CD4-positive, CD25-positive, alpha-beta regulatory T cell (primary cell): Measurements from ENCODE around the gene B4GALT1. TPM values are rescaled to one million over a fixed set of nuclear protein-coding genes. Genes with fewer than 3 reads are reported as not detected.

Experiments
- ATAC-seq, 2 donors: fragments of 150-1000 bp; cut with Tn5 transposase; one replicate each; pipeline ENCODE4 v1.10.0; 2021; ENCODE audit warnings: low read depth in 2 of 2, moderate number of reproducible peaks in 2 of 2, moderate library complexity in 1 of 2
- DNase-seq, 3 donors: peaks; one replicate each; pipeline versions ENCODE4 v3.0.0 to v3.0.0-alpha.2; 2012 to 2022; ENCODE audit warnings: mixed read lengths in 1 of 3
- H3K27ac ChIP-seq: one replicate; pipeline ENCODE4 v1.7.0; 2013; ENCODE audit warnings: mild to moderate bottlenecking, low read length; ENCODE audit not compliant: insufficient read depth, poor library complexity, severe bottlenecking
- H3K27me3 ChIP-seq: one replicate; pipeline ENCODE4 v1.7.0; 2013; ENCODE audit warnings: low read length; ENCODE audit not compliant: control insufficient read depth, insufficient read depth
- H3K36me3 ChIP-seq: one replicate; pipeline ENCODE4 v1.7.0; 2013; ENCODE audit warnings: mild to moderate bottlenecking, low read length, moderate library complexity; ENCODE audit not compliant: control insufficient read depth, insufficient read depth
- H3K4me1 ChIP-seq: 2 replicates; pipeline ENCODE4 v1.7.0; 2013; ENCODE audit warnings: mild to moderate bottlenecking, low read length; ENCODE audit not compliant: insufficient read depth, control insufficient read depth, poor library complexity, severe bottlenecking
- H3K4me3 ChIP-seq: one replicate; pipeline ENCODE4 v1.7.0; 2013; ENCODE audit warnings: low read depth, mild to moderate bottlenecking, low read length, moderate library complexity
- H3K9me3 ChIP-seq, 2 experiments: 1 replicate in 1 of 2; 2 replicates in 1 of 2; pipeline ENCODE4 v1.7.0; 2013; ENCODE audit warnings: low read length in 2 of 2, mild to moderate bottlenecking in 1 of 2, moderate library complexity in 1 of 2; ENCODE audit not compliant: control insufficient read depth in 2 of 2
- H3K27ac Mint-ChIP-seq, 3 donors: one replicate each; pipeline ENCODE4 v1.8.0; 2020 to 2022; ENCODE audit warnings: mild to moderate bottlenecking in 3 of 3, mixed read lengths in 3 of 3, moderate library complexity in 2 of 3
- H3K27me3 Mint-ChIP-seq: one replicate; pipeline ENCODE4 v1.8.0; 2022; ENCODE audit warnings: mild to moderate bottlenecking, mixed read lengths
- H3K36me3 Mint-ChIP-seq: one replicate; pipeline ENCODE4 v1.8.0; 2020; ENCODE audit warnings: mixed read lengths
- H3K4me1 Mint-ChIP-seq, 4 donors: one replicate each; pipeline ENCODE4 v1.8.0; 2020 to 2022; ENCODE audit warnings: mixed read lengths in 4 of 4, mild to moderate bottlenecking in 1 of 4
- H3K4me3 Mint-ChIP-seq, 4 donors: one replicate each; pipeline ENCODE4 v1.8.0; 2020 to 2022; ENCODE audit warnings: mild to moderate bottlenecking in 4 of 4, mixed read lengths in 4 of 4, moderate library complexity in 3 of 4
- H3K9me3 Mint-ChIP-seq, 7 donors: one replicate each; pipeline ENCODE4 v1.8.0; 2020 to 2022; ENCODE audit warnings: mixed read lengths in 7 of 7, mild to moderate bottlenecking in 3 of 7, moderate library complexity in 2 of 7
- polyA plus RNA-seq, 4 donors: library from polyadenylated mRNA; unstranded; fragments of 300-500 nt; fragmentation: Illumina TruSeq; gene quantifications; one replicate each; pipeline ENCODE4 v1.2.3, GENCODE V29; 2021
- total RNA-seq: library from RNA; stranded (reverse); gene quantifications from one replicate; pipeline ENCODE4 v1.2.3, GENCODE V29; 2022

Gene B4GALT1
- total and polyA plus RNA-seq, 5 donors from 2014 or later: 18.8 to 87.8 (median 20.8) TPM

DNA sequence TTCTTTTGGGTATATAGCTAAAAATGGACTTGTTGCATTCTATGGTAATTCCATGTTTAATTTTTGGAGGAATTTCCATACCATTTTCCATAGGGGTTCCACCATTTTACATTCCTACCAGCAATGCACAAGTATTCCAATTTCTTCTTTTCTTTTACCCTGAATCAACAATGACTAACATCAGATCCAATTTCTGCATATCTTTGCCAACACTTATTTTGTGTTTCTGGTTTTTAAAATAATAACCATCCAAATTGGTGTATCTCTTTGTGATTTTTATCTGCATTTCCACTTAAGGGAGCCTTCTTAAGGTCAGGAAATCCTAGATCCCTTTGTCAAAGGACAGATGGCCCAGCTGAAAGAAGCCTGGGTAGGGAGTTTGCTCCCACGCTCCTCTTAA lies 61.2 kb downstream of the B4GALT1 start:
- Histone ChIP-seq H3K4me1 (no peaks in the 10 kb centered on the region), H3K36me3 (peaks cover 6% of the 10 kb centered on the region), H3K4me3 (no peak overlapping the region), H3K9me3 (no peaks in the 10 kb centered on the region), H3K27ac (no peak overlapping the region), H3K27me3 (no peaks in the 10 kb centered on the region)
- Mint-ChIP-seq H3K4me1 (peaks cover 0 to 7% (median 4%) of the 10 kb centered on the region in 4 donors), H3K4me3 (no peak overlapping the region), H3K9me3 (no peaks in the 10 kb centered on the region), H3K36me3 (no peaks in the 10 kb centered on the region), H3K27me3 (no peaks in the 10 kb centered on the region), H3K27ac (peak overlapping the region in 1 of 3 donors; percentile 27)
- ATAC-seq: no peak
- DNase-seq: no peak

DNA sequence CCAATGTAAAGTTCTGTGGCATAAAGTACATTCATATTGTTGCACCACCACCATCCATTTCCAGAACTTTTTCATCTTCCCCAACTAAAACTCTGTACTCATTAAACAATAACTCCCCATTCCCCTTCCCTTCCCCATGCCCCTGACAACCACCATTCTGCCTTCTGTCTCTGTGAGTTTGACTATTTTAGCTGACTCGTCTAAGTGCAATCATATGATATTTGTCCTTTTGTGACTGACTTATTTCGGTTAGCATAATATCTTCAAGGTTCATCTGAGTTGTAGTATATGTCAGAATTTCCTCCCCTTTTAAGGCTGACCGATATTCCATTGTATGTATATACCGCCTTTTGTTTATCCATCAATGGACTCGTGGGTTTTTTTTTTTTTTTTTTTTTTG lies 61.6 kb downstream of the B4GALT1 start:
- no peaks in the 10 kb centered on the region for H3K4me1 ChIP-seq
- Mint-ChIP-seq H3K4me1 (peaks cover 0 to 7% (median 3%) of the 10 kb centered on the region in 4 donors), H3K27me3 (no peaks in the 10 kb centered on the region), H3K36me3 (no peaks in the 10 kb centered on the region), H3K4me3 (no peak overlapping the region), H3K27ac (peak overlapping the region in 2 of 3 donors; percentile 21 to 27), H3K9me3 (no peaks in the 10 kb centered on the region)
- no peak for DNase-seq
- H3K4me3 ChIP-seq: no peak overlapping the region
- H3K36me3 ChIP-seq: peaks cover 6% of the 10 kb centered on the region
- no peak for ATAC-seq
- H3K9me3 ChIP-seq: no peaks in the 10 kb centered on the region
- no peak overlapping the region for H3K27ac ChIP-seq
- no peaks in the 10 kb centered on the region for H3K27me3 ChIP-seq

DNA sequence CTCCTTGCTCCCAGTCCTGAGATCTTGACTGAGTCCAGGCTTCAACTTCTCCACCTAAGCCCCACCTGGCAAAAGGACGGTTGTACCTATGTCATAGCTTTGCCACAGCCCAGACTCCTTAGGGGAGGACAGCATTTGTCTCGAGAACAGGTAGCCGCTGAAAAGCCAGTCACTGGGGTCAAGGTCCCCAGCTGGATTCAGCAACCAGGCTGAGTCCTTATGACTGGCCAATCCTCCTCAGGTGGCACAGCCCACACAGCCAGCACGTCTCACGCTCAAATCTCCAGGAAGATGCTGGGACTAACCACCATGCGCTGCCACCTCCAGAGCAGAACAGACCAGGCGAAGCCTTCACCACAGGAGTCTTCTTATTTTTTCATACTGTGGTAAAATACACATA lies 62.7 kb downstream of the B4GALT1 start:
- peaks cover 0 to 7% (median 2%) of the 10 kb centered on the region in 4 donors for H3K4me1 Mint-ChIP-seq
- H3K4me3 Mint-ChIP-seq: no peak overlapping the region

DNA sequence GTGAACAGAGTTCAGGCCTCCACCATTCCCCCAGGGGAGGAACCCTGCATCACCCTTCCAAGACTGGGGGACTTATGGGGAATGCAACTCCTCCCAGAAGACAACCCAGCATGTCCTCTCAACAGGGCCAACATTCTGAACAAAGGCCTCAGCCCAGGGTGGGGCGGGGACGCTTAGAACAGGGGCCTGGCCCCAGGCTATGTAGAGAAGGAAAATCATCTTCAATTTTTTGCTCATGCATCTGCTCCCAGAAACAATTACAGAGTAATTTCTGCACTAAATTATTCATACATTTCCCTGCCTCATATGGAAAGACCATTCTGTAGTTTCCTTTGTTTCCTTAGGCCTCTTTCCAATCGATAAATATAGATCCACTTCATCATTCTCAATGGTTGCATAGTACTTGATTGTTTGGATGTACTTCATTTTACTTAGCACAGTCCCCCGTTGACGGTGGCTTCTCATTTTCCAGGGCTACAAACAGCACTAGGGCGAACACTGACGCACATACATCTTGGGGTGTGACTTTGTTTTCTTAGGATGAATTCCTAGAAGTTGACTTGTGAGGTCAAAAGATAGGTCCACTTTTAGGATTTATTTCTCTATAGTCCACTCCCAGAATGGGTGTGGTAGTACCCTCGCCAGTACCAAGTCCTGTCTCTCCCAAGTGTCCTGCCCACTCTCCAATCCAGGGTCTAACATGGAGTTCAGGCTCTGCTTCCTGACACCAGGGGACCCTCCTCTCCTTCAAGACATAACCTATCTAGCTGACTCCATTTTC lies 63.4 kb downstream of the B4GALT1 start:
- no peak for ATAC-seq
- DNase-seq: no peak
- Mint-ChIP-seq H3K9me3 (no peaks in the 10 kb centered on the region), H3K36me3 (no peaks in the 10 kb centered on the region), H3K27ac (peak overlapping the region in 2 of 3 donors; percentile 33 to 37), H3K4me3 (no peak overlapping the region), H3K4me1 (peaks cover 0 to 4% (median 2%) of the 10 kb centered on the region in 4 donors), H3K27me3 (no peaks in the 10 kb centered on the region)
- Histone ChIP-seq H3K27me3 (no peaks in the 10 kb centered on the region), H3K4me1 (no peaks in the 10 kb centered on the region), H3K36me3 (no peaks in the 10 kb centered on the region), H3K4me3 (no peak overlapping the region), H3K9me3 (no peaks in the 10 kb centered on the region), H3K27ac (no peak overlapping the region)

More for the DNA sequence above, 62.7 kb downstream of the B4GALT1 start:
- Histone ChIP-seq H3K4me1 (no peaks in the 10 kb centered on the region), H3K27me3 (no peaks in the 10 kb centered on the region), H3K27ac (no peak overlapping the region), H3K4me3 (no peak overlapping the region), H3K36me3 (no peaks in the 10 kb centered on the region), H3K9me3 (no peaks in the 10 kb centered on the region)
- DNase-seq (no peak), ATAC-seq (no peak)
- Mint-ChIP-seq H3K27me3 (no peaks in the 10 kb centered on the region), H3K36me3 (no peaks in the 10 kb centered on the region), H3K27ac (peak overlapping the region in 2 of 3 donors; percentile 32 to 37), H3K9me3 (no peaks in the 10 kb centered on the region)

DNA sequence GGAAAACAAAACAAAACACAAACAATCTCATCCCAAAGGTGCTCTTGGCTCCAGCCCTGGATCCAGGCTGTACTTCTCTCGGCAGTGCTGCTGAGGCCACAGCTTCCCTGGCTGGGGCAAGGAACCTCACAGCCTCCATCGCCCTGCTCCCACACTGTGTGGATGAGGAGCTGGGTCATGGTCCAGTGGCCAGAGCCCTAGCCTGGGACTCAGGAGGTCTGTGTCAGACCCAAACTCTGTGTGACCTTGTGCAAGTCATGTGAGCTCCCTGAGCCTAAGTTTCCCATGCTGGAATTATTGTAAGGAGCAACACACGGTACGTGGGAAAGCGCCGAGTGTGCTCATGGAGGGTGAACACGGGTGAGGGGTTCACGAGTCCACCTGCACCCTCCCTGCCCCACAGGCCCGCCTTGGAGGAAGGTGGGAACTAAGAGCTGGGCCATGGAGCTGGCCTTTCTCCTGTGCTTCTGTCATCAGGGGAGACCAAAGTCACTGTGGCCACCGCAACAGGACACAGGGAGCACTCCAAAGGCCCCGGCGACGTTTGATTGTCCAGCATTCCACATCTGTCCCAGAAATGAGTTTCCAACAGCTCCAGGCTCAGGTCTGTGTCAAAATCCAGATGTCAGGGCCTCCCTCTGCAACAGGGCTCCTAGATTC lies 64.5 kb downstream of the B4GALT1 start:
- no peak for ATAC-seq
- no peaks in the 10 kb centered on the region for H3K36me3 Mint-ChIP-seq
- Histone ChIP-seq H3K27me3 (no peaks in the 10 kb centered on the region), H3K36me3 (no peaks in the 10 kb centered on the region), H3K27ac (no peak overlapping the region), H3K4me3 (no peak overlapping the region), H3K9me3 (no peaks in the 10 kb centered on the region), H3K4me1 (no peaks in the 10 kb centered on the region)
- H3K27ac Mint-ChIP-seq: no peak overlapping the region
- H3K27me3 Mint-ChIP-seq: no peaks in the 10 kb centered on the region
- no peak overlapping the region for H3K4me3 Mint-ChIP-seq
- no peak for DNase-seq
- peaks cover 0 to 3% (median 0%) of the 10 kb centered on the region in 4 donors for H3K4me1 Mint-ChIP-seq
- no peaks in the 10 kb centered on the region for H3K9me3 Mint-ChIP-seq

DNA sequence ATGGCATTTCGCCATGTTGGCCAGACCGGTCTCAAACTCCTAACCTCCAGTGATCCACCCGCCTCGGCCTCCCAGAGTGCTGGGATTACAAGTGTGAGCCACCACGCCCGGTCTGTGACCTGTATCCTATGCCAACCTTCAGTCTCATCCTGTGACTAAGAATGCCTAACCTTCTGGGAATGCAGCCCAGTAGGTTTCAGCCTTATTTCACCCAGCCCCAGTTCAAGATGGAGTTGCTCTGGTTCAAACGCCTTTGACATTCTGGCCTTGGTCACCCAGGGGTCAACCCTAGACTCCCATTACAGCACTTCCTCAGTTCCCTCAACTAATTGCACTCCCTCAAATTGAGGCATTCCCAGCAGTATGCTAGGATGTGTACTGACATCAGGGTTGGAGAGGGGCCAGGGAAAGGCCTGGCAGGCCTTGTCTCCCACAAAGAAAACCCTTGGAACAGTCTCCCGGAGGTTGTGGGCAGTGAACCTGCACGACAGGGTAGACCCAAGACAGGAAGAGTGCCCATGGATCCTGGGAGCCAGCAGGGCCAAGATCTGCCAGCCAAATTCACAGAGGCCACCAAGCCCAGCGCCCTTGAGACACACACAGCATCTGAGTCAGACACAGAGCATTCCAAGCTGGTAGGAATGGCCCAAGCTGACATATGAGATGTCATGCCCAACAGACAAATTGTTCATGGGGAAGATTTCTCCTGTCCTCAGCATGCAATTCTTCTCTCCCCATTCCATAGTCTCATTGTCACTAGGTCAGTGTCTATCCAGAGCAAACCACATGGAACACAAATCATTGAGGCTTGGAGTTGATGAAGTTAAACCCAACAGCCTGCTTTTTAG lies 65.8 kb downstream of the B4GALT1 start:
- H3K27ac Mint-ChIP-seq: peak overlapping the region in 1 of 3 donors; percentile 60
- ATAC-seq: no peak

DNA sequence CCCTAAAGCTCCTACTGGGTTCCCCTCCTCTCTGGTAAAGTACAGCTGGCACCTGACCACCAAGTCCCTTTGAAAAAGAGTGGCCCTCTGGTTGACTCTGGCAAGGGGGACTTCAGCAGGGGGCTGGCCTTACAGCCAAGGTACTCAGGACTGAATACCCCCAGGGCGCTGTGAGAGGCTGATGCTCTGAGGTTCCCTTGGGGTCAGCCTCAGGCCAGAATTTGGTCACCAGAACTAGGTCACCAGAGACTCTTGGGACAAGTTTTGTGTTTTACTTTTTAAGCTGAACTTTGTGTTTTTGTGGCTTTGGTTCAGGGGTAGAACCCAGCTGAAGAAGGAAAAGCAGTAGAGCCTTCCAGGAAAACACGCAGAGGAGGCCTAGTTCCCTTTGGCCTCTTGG lies 67.4 kb downstream of the B4GALT1 start:
- no peak for ATAC-seq
- Mint-ChIP-seq H3K36me3 (no peaks in the 10 kb centered on the region), H3K27ac (no peak overlapping the region), H3K4me1 (no peaks in the 10 kb centered on the region), H3K4me3 (no peak overlapping the region), H3K9me3 (no peaks in the 10 kb centered on the region), H3K27me3 (no peaks in the 10 kb centered on the region)
- H3K4me1 ChIP-seq: no peaks in the 10 kb centered on the region
- H3K4me3 ChIP-seq: no peak overlapping the region
- H3K9me3 ChIP-seq: no peaks in the 10 kb centered on the region
- no peaks in the 10 kb centered on the region for H3K36me3 ChIP-seq
- H3K27me3 ChIP-seq: no peaks in the 10 kb centered on the region
- no peak overlapping the region for H3K27ac ChIP-seq
- no peak for DNase-seq

More for the DNA sequence above, 65.8 kb downstream of the B4GALT1 start:
- Mint-ChIP-seq H3K9me3 (no peaks in the 10 kb centered on the region), H3K4me1 (peaks cover 0 to under 1% (median 0%) of the 10 kb centered on the region in 4 donors), H3K36me3 (no peaks in the 10 kb centered on the region), H3K4me3 (no peak overlapping the region), H3K27me3 (no peaks in the 10 kb centered on the region)
- no peak overlapping the region for H3K27ac ChIP-seq
- no peak overlapping the region for H3K4me3 ChIP-seq
- H3K9me3 ChIP-seq: no peaks in the 10 kb centered on the region
- no peak for DNase-seq
- no peaks in the 10 kb centered on the region for H3K4me1 ChIP-seq
- no peaks in the 10 kb centered on the region for H3K27me3 ChIP-seq
- no peaks in the 10 kb centered on the region for H3K36me3 ChIP-seq
